Dedifferentiated amniotic fluid mesenchymal stem cell (primary cell): ENCODE measurements around the gene ERCC4.

ENCODE experiments used
- DNase-seq: peaks from one replicate; pipeline ENCODE4 v3.0.0-alpha.2; 2016; ENCODE audit errors: extremely low spot score

Gene ERCC4

GRCh38 chr16:13994239-13995106 is 74.5 kb downstream of the ERCC4 start:
- no peak for DNase-seq

DNA sequence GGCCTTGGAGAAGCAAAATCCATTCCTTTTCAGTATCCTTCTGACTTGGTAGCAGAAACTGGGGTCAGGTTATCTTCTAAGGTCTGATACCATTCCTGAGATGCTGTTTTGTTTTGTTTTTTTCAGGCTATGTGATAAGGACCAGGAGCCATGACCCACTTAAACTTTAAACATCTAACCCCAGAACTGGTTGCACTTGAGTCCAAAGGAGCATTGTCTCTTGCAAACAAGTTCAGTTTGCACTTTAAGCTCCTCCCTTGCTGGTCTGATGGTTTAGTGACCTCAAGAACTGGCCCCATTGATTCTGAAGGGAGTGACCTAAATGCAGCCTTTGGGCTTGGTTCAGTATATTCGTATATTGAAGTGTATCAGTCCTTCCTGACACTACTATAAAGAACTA is 75.2 kb downstream of the ERCC4 start:
- DNase-seq = no peak

DNA sequence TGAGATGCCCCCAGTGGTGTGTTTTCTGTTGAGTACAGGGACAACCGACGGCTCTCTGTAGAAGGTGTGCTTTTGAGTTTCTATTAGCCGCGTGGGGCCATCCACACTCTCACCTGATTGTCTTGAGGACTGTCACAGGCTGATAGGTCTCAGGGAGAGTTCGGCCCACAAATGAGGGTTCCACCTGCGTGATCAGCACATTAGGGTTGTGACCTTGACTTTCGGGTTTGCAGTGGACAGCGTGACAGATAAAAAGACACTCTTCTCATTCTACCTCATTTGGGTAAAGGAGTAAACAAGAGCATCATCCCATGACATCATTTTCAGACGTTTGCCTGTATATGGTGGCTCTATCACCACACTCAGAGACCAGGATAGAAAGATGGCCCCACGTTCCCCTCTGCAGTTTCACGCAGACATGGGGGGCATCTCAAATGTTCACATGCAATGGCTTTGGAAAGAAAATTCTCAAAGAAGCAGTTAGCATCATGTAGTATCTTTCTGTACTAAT is 76.9 kb downstream of the ERCC4 start:
- no peak for DNase-seq

DNA sequence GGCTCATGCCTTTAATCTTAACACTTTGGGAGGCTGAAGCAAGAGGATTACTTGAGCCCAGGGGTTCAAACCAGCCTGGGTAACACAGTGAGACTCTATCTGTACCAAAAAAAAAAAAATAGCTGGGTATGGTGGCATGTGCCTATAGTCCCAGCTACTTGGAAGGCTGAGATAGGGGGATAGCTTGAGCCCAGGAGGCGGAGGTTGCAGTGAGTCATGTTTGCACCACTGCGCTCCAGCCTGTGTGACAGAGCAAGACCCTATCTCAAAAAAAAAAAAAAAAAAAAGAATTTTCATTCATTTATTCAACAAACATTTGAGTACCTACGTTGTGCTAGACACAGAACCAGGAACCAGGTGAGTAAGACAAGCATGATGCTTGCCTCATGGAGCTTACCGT is 77.6 kb downstream of the ERCC4 start:
- DNase-seq = no peak

GRCh38 chr16:13997933-13998332 is 78.0 kb downstream of the ERCC4 start:
- DNase-seq = no peak

GRCh38 chr16:13999071-13999894 is 79.3 kb downstream of the ERCC4 start:
- DNase-seq = no peak

DNA sequence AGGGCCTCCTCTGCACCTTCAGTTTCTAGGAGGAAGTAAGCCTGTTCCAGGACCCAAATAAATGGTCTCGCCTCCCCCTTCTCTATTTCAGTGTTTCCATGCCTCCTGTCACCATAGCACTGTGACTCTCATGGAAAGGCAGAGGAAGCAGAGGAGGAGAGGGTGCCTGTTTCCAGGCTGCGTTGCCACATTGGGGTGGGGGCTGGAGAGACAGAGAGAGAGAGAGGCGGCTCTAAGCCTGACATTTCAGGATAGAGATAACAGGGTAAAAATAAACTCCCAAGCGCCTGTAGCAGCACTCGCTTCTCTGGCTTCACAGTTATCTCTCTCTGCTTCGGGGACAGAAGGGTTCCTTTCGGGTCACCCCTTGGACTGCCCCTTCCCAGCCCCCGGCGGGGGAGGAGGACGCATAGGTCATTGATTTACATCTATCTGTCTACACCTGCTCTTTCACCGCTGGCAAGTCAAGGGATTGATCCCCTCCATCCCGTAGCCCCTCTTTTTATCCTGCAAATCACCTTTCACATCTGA is 80.0 kb downstream of the ERCC4 start:
- no peak for DNase-seq

DNA sequence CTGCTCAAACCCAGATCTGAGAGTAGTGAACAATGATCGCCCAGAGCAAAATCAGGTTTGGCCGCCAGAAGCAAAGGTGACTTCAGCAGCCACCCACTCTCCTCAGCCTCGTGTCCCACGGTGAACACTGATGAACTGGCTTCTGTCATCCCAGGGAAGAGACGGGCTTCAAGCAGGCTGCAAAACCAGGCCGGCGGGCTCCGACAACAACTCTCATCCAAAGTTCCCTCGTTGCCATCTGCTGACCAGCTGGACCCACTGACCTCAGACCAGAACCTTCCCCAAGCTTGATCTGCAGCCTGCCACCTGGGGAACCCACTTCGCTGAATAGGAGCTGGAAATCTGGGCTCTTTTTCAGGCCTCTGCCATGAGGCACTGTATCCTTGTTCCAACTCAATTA is 81.6 kb downstream of the ERCC4 start:
- no peak for DNase-seq
